Endothelial cell of umbilical vein (primary cell): ENCODE measurements around the gene PTCH2. TPM values are rescaled to one million over a fixed set of nuclear protein-coding genes. Genes with fewer than 3 reads are reported as not detected.

Experiments used
- BruUV-seq: library from RNA; stranded (reverse); fragments of 400-500 nt; replicated peaks from 2 replicates; lab custom pipeline; 2021; lab: Mats Ljungman, UMichigan
- CTCF ChIA-PET: fragments of 300-600, 350-600 bp; sonication (Branson Sonifier 250); formaldehyde crosslinking; loops from one replicate; lab custom pipeline; 2021; ENCODE audit warnings: antibody characterized with exemption, inconsistent platforms; lab: Charles Lee
- POLR2A ChIA-PET: fragments of 300-600, 350-600 bp; sonication (Branson Sonifier 250); formaldehyde crosslinking; loops from one replicate; lab custom pipeline; 2021; ENCODE audit warnings: antibody characterized with exemption, inconsistent platforms; lab: Charles Lee
- DNase-seq: peaks from one replicate; pipeline ENCODE4 v3.0.0-alpha.2; 2011; ENCODE audit warnings: low read depth, low spot score
- FAIRE-seq: peaks from 2 replicates; lab custom pipeline; 2011; peaks lifted over from hg19 to GRCh38; lab: Jason Lieb, UNC
- H2AFZ ChIP-seq: 2 replicates; pipeline ENCODE4 v1.6.0; 2012; ENCODE audit warnings: low read depth, low read length, control low read depth, inconsistent platforms
- H3K27ac ChIP-seq: 2 replicates; pipeline ENCODE4 v1.5.1; 2011; ENCODE audit warnings: low read depth, mild to moderate bottlenecking, control low read depth, low read length, moderate library complexity; ENCODE audit not compliant: insufficient read depth
- H3K27me3 ChIP-seq, 2 experiments: 2 replicates each; pipeline versions ENCODE4 v1.6.0 to v1.6.1; 2011; ENCODE audit warnings: low read length in 2 of 2, mixed read lengths in 1 of 2; ENCODE audit not compliant: control insufficient read depth in 2 of 2, insufficient read depth in 2 of 2
- H3K36me3 ChIP-seq, 2 experiments: 2 replicates in 1 of 2; 3 replicates in 1 of 2; pipeline ENCODE4 v1.5.1; 2011; ENCODE audit warnings: low read length in 2 of 2, mild to moderate bottlenecking in 1 of 2, moderate library complexity in 1 of 2; ENCODE audit not compliant: control insufficient read depth in 2 of 2, insufficient read depth in 2 of 2; ENCODE audit errors: extremely low read depth in 1 of 2
- H3K4me1 ChIP-seq: 3 replicates; pipeline ENCODE4 v1.5.1; 2011; ENCODE audit warnings: mild to moderate bottlenecking, low read length; ENCODE audit not compliant: control insufficient read depth, insufficient read depth; ENCODE audit errors: extremely low read depth
- H3K4me2 ChIP-seq: 2 replicates; pipeline ENCODE4 v1.6.1; 2011; ENCODE audit warnings: low read length, control low read depth, mixed read lengths; ENCODE audit not compliant: insufficient read depth
- H3K4me3 ChIP-seq, 3 experiments: fragments of 200-600 bp in 1 of 3; sonication (generic), shearing (Covaris generic) in 1 of 3; replicated peaks in 1 of 3; 2 replicates each; pipeline ENCODE4 v1.5.1; 2011 to 2016; ENCODE audit warnings: control low read depth in 3 of 3, low read length in 3 of 3, mild to moderate bottlenecking in 2 of 3, inconsistent platforms in 1 of 3, low read depth in 1 of 3, moderate library complexity in 1 of 3; ENCODE audit not compliant: insufficient read depth in 1 of 3
- H3K79me2 ChIP-seq: 2 replicates; pipeline ENCODE4 v1.6.0; 2012; ENCODE audit warnings: low read length, inconsistent platforms; ENCODE audit not compliant: control insufficient read depth, insufficient read depth
- H3K9ac ChIP-seq: replicated peaks from 2 replicates; pipeline ENCODE3; 2011; ENCODE audit warnings: low read length, control low read depth; ENCODE audit not compliant: insufficient read depth; ENCODE audit errors: extremely low read depth
- H3K9me1 ChIP-seq: replicated peaks from 3 replicates; pipeline ENCODE4 v1.6.0; 2011; ENCODE audit warnings: mild to moderate bottlenecking, low read length; ENCODE audit not compliant: control insufficient read depth, insufficient read depth; ENCODE audit errors: extremely low read depth
- H3K9me3 ChIP-seq: replicated peaks from 2 replicates; pipeline ENCODE4 v1.5.1; 2012; ENCODE audit warnings: low read length, inconsistent platforms; ENCODE audit not compliant: control insufficient read depth, insufficient read depth
- H4K20me1 ChIP-seq: replicated peaks from 2 replicates; pipeline ENCODE3; 2011; ENCODE audit warnings: mild to moderate bottlenecking, low read length; ENCODE audit not compliant: control insufficient read depth, insufficient read depth; ENCODE audit errors: extremely low read depth
- CTCF ChIP-seq, 2 donors: IDR thresholded peaks; 1 replicate in 1 of 2; 2 replicates in 1 of 2; pipeline ENCODE4 v1.5.1; 2011; ENCODE audit warnings: low read length in 2 of 2, mild to moderate bottlenecking in 2 of 2, moderate library complexity in 2 of 2, control low read depth in 1 of 2, inconsistent platforms in 1 of 2, low read depth in 1 of 2; ENCODE audit not compliant: insufficient read depth in 1 of 2; ENCODE audit errors: extremely low read depth in 1 of 2
- EZH2 ChIP-seq: IDR thresholded peaks from 2 replicates; pipeline ENCODE4 v1.6.1; 2012; ENCODE audit warnings: borderline replicate concordance, low read depth, mild to moderate bottlenecking, moderate library complexity, low read length, inconsistent platforms; ENCODE audit not compliant: severe bottlenecking
- FOS ChIP-seq: IDR thresholded peaks from 2 replicates; pipeline ENCODE4 v1.6.1; 2011; ENCODE audit warnings: mild to moderate bottlenecking, low read length, moderate library complexity, borderline replicate concordance; ENCODE audit not compliant: insufficient read depth
- GATA2 ChIP-seq: IDR thresholded peaks from 2 replicates; pipeline ENCODE4 v1.7.0; 2011; ENCODE audit warnings: low read depth, mild to moderate bottlenecking, moderate library complexity, mixed read lengths, low read length; ENCODE audit not compliant: insufficient read length, insufficient read depth
- JUN ChIP-seq: IDR thresholded peaks from 2 replicates; pipeline ENCODE4 v1.6.1; 2011; ENCODE audit warnings: borderline replicate concordance, low read depth; ENCODE audit not compliant: insufficient read length, insufficient read depth
- MYC ChIP-seq: IDR thresholded peaks from one replicate; pipeline ENCODE4 v1.6.1; 2011; ENCODE audit warnings: mild to moderate bottlenecking, low read depth, low read length
- POLR2A ChIP-seq: IDR thresholded peaks from 2 replicates; pipeline ENCODE4 v1.6.1; 2012; ENCODE audit warnings: low read depth, mild to moderate bottlenecking, control low read depth, low read length
- POLR2AphosphoS5 ChIP-seq: IDR thresholded peaks from 2 replicates; pipeline ENCODE4 v1.6.1; 2012; ENCODE audit warnings: low read depth, mild to moderate bottlenecking, control low read depth, low read length, moderate library complexity; ENCODE audit not compliant: insufficient read depth
- dilution Hi-C: fragments of 300-500 bp; cut with MboI; formaldehyde crosslinking; loops from one replicate; pipeline ENCODE4 v1.15.0; 2019; ENCODE audit warnings: low sequenced_read_pairs; ENCODE audit not compliant: extremely low pct_ligation_motif_present
- intact Hi-C: fragments of 100-400 bp; cut with micrococcal nuclease; formaldehyde crosslinking; loops from one replicate; pipeline ENCODE4 v1.10.0; 2022
- polyA plus RNA-seq, 4 experiments: library from polyadenylated mRNA; depleted of rRNA in 3 of 4; stranded (reverse) in 3 of 4; unstranded in 1 of 4; fragments of >200 nt; gene quantifications; 2 replicates each; pipeline versions ENCODE4 v1.2.1 to v1.2.3, GENCODE V29; 2011 to 2012; ENCODE audit warnings: missing spikeins in 1 of 4
- total RNA-seq: library from RNA; stranded (reverse); gene quantifications from 2 replicates; pipeline ENCODE4 v1.2.3, GENCODE V29; 2021
- TF ChIP-seq, protein P1 (sequence below): IDR thresholded peaks from 2 replicates; pipeline ENCODE4 v1.6.1; 2011; ENCODE audit not compliant: insufficient read depth, insufficient read length

Gene PTCH2
- total and polyA plus RNA-seq, 2 donors (not counting 3 experiments of a cell fraction or from before 2014, with no cell fraction given) = 1.8 TPM

- Histone ChIP-seq H3K9me3 (no peaks in the 10 kb centered on the region), H3K27me3 (no peaks in the 10 kb centered on the region), H3K27ac (no peak overlapping the region), H3K9me1 (no peaks in the 10 kb centered on the region), H3K79me2 (no peaks in the 10 kb centered on the region), H3K4me1 (no peaks in the 10 kb centered on the region), H3K9ac (no peak overlapping the region), H2AFZ (no peak overlapping the region), H3K4me3 (no peak overlapping the region), H4K20me1 (no peaks in the 10 kb centered on the region), H3K36me3 (peaks cover 0 to 3% of the 10 kb centered on the region in 2 experiments), H3K4me2 (no peak overlapping the region)
- dilution Hi-C loops = no loop called here
- FAIRE-seq (no peak), DNase-seq (no peak)
- no TSS peak for BruUV-seq
- ChIA-PET CTCF (no interaction called here), POLR2A (no interaction called here)
- intact Hi-C loops = no loop called here
- TF ChIP-seq, protein P1, sequence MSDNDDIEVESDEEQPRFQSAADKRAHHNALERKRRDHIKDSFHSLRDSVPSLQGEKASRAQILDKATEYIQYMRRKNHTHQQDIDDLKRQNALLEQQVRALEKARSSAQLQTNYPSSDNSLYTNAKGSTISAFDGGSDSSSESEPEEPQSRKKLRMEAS = no peak
- TF ChIP-seq CTCF (IDR thresholded peaks at IDR 0.05; ENCODE audit: extremely low read depth in 1 of 2, insufficient read depth in 1 of 2, low read depth in 1 of 2, low read length in 2 of 2) (no peak), MYC (no peak), POLR2AphosphoS5 (no peak), POLR2A (no peak), EZH2 (no peak), JUN (no peak), GATA2 (no peak), FOS (no peak)
Measured at GRCh38 chr1:44860331-44860730, 17.3 kb upstream of the PTCH2 start.
